MCF 10A (cell line): ENCODE measurements around the gene CYTH1. TPM values are rescaled to one million over a fixed set of nuclear protein-coding genes. Genes with fewer than 3 reads are reported as not detected.

Experiments used
- BruUV-seq: library from RNA; stranded (reverse); fragments of 400-500 nt; replicated peaks from 2 replicates; lab custom pipeline; 2021; lab: Mats Ljungman, UMichigan
- CTCF ChIA-PET: fragments of 300-600 bp; sonication (Branson Sonifier 250); formaldehyde crosslinking; extraction: SDS; loops from one replicate; lab custom pipeline; 2021; ENCODE audit warnings: antibody characterized with exemption, inconsistent platforms; lab: Yijun Ruan, JAX
- POLR2A ChIA-PET: fragments of 300-600, 350-650 bp; sonication (Branson Sonifier 250); formaldehyde crosslinking; extraction: SDS; loops from one replicate; lab custom pipeline; 2020; ENCODE audit warnings: antibody characterized with exemption, inconsistent platforms; lab: Yijun Ruan, JAX
- DNase-seq: peaks from one replicate; pipeline ENCODE4 v3.0.0-alpha.2; 2018; ENCODE audit not compliant: unreplicated experiment
- H3K27ac Mint-ChIP-seq: one replicate; pipeline ENCODE4 v1.8.0; 2022; ENCODE audit warnings: mild to moderate bottlenecking, low read depth, mixed read lengths; ENCODE audit not compliant: unreplicated experiment
- H3K27me3 Mint-ChIP-seq: one replicate; pipeline ENCODE4 v1.8.0; 2022; ENCODE audit warnings: mixed read lengths; ENCODE audit not compliant: insufficient read depth, unreplicated experiment
- H3K36me3 Mint-ChIP-seq: one replicate; pipeline ENCODE4 v1.8.0; 2022; ENCODE audit warnings: mild to moderate bottlenecking, moderate library complexity, mixed read lengths; ENCODE audit not compliant: insufficient read depth, unreplicated experiment
- H3K4me1 Mint-ChIP-seq: one replicate; pipeline ENCODE4 v1.8.0; 2022; ENCODE audit warnings: mixed read lengths; ENCODE audit not compliant: insufficient read depth, unreplicated experiment
- H3K4me3 Mint-ChIP-seq: one replicate; pipeline ENCODE4 v1.8.0; 2022; ENCODE audit warnings: mild to moderate bottlenecking, moderate library complexity, mixed read lengths; ENCODE audit not compliant: unreplicated experiment
- H3K9me3 Mint-ChIP-seq: one replicate; pipeline ENCODE4 v1.8.0; 2022; ENCODE audit warnings: mixed read lengths; ENCODE audit not compliant: unreplicated experiment
- intact Hi-C: fragments of 100-400 bp; cut with micrococcal nuclease; formaldehyde crosslinking; loops from 2 replicates; pipeline ENCODE4 v1.14.1; 2022
- total RNA-seq: library from RNA; stranded (reverse); gene quantifications from 2 replicates; pipeline ENCODE4 v1.2.3, GENCODE V29; 2022
- TF ChIP-seq, protein P1 (sequence below): fragments of 200-600 bp; IDR thresholded peaks from one replicate; pipeline ENCODE4 v1.8.0; 2022; ENCODE audit warnings: antibody characterized with exemption, mild to moderate bottlenecking; ENCODE audit not compliant: unreplicated experiment

CYTH1 gene
- total RNA-seq, 1 experiment from 2014 or later = 38.5 TPM

DNA sequence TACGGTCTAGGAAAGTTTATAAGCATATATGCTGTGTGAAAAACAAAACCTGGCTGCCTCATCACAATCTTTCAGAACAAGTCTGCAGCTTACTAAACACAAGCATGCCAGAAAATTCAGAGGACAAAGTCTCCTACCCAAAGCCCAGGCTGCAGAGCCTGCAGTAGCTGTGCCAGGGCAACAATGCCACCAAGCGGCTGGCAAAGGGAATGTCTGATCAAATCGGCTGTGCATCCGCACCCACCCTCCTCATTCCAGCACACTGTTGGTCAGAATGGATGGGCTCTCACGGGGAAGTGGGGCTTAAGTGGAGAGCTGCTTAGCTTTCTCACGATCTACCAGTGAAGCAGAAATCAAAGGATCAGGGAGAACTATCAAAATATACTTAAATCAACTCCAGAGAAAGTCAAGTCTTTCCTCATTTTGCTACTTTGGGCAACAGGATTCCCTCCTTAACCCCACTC lies 73.5 kb downstream of the CYTH1 start:
- intact Hi-C loops = loop anchor here (1.0 to 5.0 kb wide), 6 partner anchors 36 to 348 kb away; partner anchors contain the start of gene SOCS3
- Mint-ChIP-seq H3K27me3 (no peaks in the 10 kb centered on the region), H3K4me1 (peaks cover 6% of the 10 kb centered on the region), H3K4me3 (no peak overlapping the region), H3K36me3 (peaks cover 26% of the 10 kb centered on the region), H3K27ac (no peak overlapping the region), H3K9me3 (no peaks in the 10 kb centered on the region)
- ChIA-PET CTCF (interaction anchor here (0.5 to 7.5 kb wide), 39 partner anchors 8 to 1889 kb away, joined by 3 to 87 read pairs (median 4); no protein-coding TSS in a partner anchor), POLR2A (interaction anchor here (1.0 to 3.3 kb wide), 5 partner anchors 8 to 211 kb away, joined by 3 to 27 read pairs (median 6); partner anchors contain the start of gene CYTH1)
- peak; percentile 79 for DNase-seq
- BruUV-seq = no TSS peak
- TF ChIP-seq, protein P1, sequence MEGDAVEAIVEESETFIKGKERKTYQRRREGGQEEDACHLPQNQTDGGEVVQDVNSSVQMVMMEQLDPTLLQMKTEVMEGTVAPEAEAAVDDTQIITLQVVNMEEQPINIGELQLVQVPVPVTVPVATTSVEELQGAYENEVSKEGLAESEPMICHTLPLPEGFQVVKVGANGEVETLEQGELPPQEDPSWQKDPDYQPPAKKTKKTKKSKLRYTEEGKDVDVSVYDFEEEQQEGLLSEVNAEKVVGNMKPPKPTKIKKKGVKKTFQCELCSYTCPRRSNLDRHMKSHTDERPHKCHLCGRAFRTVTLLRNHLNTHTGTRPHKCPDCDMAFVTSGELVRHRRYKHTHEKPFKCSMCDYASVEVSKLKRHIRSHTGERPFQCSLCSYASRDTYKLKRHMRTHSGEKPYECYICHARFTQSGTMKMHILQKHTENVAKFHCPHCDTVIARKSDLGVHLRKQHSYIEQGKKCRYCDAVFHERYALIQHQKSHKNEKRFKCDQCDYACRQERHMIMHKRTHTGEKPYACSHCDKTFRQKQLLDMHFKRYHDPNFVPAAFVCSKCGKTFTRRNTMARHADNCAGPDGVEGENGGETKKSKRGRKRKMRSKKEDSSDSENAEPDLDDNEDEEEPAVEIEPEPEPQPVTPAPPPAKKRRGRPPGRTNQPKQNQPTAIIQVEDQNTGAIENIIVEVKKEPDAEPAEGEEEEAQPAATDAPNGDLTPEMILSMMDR = peak; percentile 85

DNA sequence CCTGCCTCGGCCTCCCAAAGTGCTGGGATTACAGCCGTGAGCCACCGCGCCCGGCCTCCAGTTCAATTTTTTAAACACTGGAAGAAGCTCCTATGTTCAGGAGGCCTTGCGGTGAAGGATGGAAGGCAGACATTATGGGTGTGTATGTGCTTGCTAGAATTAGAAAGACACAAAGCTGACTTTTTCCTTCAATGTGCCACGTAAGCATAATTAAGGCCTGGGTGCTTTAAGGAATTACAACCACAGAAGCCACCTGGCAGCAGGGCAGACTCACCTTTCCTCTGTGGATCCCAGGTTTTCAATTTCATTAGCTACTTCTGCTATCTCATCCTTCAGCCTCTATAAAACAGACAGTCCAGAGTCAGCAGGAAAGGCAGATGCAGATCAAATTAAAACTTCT lies 74.2 kb downstream of the CYTH1 start:
- no peak overlapping the region for H3K4me3 Mint-ChIP-seq
- TF ChIP-seq, protein P1 = no peak

DNA sequence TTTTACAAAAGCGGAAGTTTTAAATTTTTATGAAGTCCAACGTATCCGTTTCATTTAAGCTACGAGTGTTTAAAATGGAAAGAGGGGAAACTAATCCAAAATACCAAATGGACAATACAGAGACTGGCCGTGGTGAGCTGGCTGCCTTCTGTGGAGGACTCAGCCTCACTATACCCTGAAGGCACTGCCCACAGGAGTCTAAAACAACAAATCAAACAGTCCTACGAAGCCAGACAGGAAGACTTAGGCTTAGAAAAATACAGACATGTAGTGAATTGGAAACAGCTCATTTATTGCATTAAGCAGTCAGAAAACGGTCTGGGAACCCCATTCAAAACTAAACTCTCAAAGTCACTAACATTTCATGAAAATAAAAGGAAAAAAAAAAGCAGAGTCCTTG lies 75.1 kb downstream of the CYTH1 start:
- ChIA-PET POLR2A (interaction anchor here (0.7 to 3.3 kb wide), 8 partner anchors 10 to 347 kb away, joined by 3 to 27 read pairs (median 4); no protein-coding TSS in a partner anchor), CTCF (interaction anchor here (0.6 to 7.5 kb wide), 8 partner anchors 11 to 406 kb away, joined by 3 to 87 read pairs (median 6); no protein-coding TSS in a partner anchor)
- intact Hi-C loops = loop anchor here (5.0 kb wide), 1 partner anchor 100 kb away; no protein-coding TSS in a partner anchor
- H3K4me1 Mint-ChIP-seq = peaks cover 6% of the 10 kb centered on the region
- H3K9me3 Mint-ChIP-seq = no peaks in the 10 kb centered on the region
- BruUV-seq = no TSS peak
- TF ChIP-seq, protein P1 = no peak
- no peak overlapping the region for H3K4me3 Mint-ChIP-seq
- no peaks in the 10 kb centered on the region for H3K27me3 Mint-ChIP-seq
- peak; percentile 61 for DNase-seq
- peak overlapping the region; percentile 62 for H3K27ac Mint-ChIP-seq
- peaks cover 38% of the 10 kb centered on the region for H3K36me3 Mint-ChIP-seq

More for the DNA sequence above, 74.2 kb downstream of the CYTH1 start:
- Mint-ChIP-seq H3K36me3 (peaks cover 29% of the 10 kb centered on the region), H3K4me1 (peaks cover 6% of the 10 kb centered on the region), H3K27ac (no peak overlapping the region), H3K27me3 (no peaks in the 10 kb centered on the region), H3K9me3 (no peaks in the 10 kb centered on the region)
- CTCF ChIA-PET = interaction anchor here (0.5 to 7.5 kb wide), 38 partner anchors 8 to 1890 kb away, joined by 3 to 87 read pairs (median 4); no protein-coding TSS in a partner anchor
- POLR2A ChIA-PET = interaction anchor here (1.2 to 3.3 kb wide), 6 partner anchors 9 to 211 kb away, joined by 4 to 27 read pairs (median 8); partner anchors contain the start of gene CYTH1
- no TSS peak for BruUV-seq
- no peak for DNase-seq
- intact Hi-C loops = loop anchor here (1.0 to 5.0 kb wide), 6 partner anchors 37 to 347 kb away; partner anchors contain the start of gene SOCS3

- no peaks in the 10 kb centered on the region for H3K9me3 Mint-ChIP-seq
- ChIA-PET POLR2A (interaction anchor here (0.6 to 3.3 kb wide), 11 partner anchors 11 to 346 kb away, joined by 3 to 27 read pairs (median 3); no protein-coding TSS in a partner anchor), CTCF (interaction anchor here (0.7 to 7.5 kb wide), 3 partner anchors 204 to 284 kb away, joined by 8 to 87 read pairs (median 8); no protein-coding TSS in a partner anchor)
- peak; percentile 85 for DNase-seq
- H3K4me1 Mint-ChIP-seq = peaks cover 6% of the 10 kb centered on the region
- H3K27me3 Mint-ChIP-seq = no peaks in the 10 kb centered on the region
- H3K27ac Mint-ChIP-seq = peak overlapping the region; percentile 62
- intact Hi-C loops = loop anchor here (5.0 kb wide), 1 partner anchor 99 kb away; no protein-coding TSS in a partner anchor
- BruUV-seq = TSS peak; percentile 99
- peak overlapping the region; percentile 21 for H3K4me3 Mint-ChIP-seq
- TF ChIP-seq, protein P1 = no peak
- peaks cover 44% of the 10 kb centered on the region for H3K36me3 Mint-ChIP-seq
Observed at GRCh38 chr17:78706271-78706915, 75.7 kb downstream of the CYTH1 start.
